Measurements from ENCODE around the gene DNAI7. TPM values are rescaled to one million over a fixed set of nuclear protein-coding genes. Genes with fewer than 3 reads are reported as not detected.

The DNAI7 gene
- total and polyA plus RNA-seq, 2 of the 8 experiments (the other 6 are each of a cell fraction or from before 2014, with no cell fraction given) = 0.12 to 0.28 TPM

DNA sequence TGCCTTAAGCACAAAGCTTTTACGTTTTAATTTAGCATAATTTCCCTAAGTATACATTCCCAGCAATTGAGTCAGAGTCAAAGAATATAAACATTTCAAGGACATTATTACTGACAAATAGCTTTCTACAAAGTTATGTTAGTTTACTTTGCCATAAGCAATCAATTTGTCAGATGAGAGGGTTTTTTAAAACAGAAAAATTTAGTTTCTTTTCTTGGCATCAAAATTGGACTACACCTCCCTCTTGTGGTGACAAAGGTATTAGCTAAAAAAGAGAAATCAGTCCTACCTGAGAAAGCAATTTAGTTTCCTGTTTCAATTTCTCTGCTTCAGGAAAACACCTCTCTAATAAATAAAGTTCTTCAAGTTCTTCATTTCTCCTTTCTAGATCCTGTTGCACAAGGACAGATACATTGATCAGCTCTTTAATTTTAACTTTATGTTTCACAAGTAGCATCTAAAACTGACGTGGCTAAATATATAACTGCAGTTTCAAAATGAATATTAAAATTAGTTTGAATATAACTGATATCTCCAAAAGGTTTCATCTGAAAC is 39.9 kb downstream of the DNAI7 start:
- Histone ChIP-seq H3K14ac (ENCODE audit: insufficient read length) (no peak overlapping the region), H2BK15ac (ENCODE audit: low read length) (no peak overlapping the region), H3K36me3 (ENCODE audit: control insufficient read depth in 2 of 4, insufficient read depth in 4 of 4, low read length in 3 of 4) (no peaks in the 10 kb centered on the region), H3K18ac (ENCODE audit: extremely low read depth, low read length) (no peak overlapping the region), H2AK5ac (ENCODE audit: low read depth, low read length) (no peak overlapping the region), H3K79me1 (ENCODE audit: low read depth, low read length) (no peaks in the 10 kb centered on the region), H2BK12ac (ENCODE audit: low read depth, low read length) (no peak overlapping the region), H4K91ac (replicated peaks; ENCODE audit: insufficient read length, low read length) (no peak overlapping the region), H3K23ac (ENCODE audit: insufficient read length) (no peak overlapping the region), H2BK120ac (replicated peaks; ENCODE audit: low read depth, low read length) (no peak overlapping the region), H3K23me2 (ENCODE audit: low read depth, low read length) (no peaks in the 10 kb centered on the region), H3K79me2 (ENCODE audit: control insufficient read depth in 1 of 2, insufficient read depth in 2 of 2, low read length in 2 of 2) (no peaks in the 10 kb centered on the region), H3K56ac (replicated peaks; ENCODE audit: insufficient read length, low read depth, low read length) (no peak overlapping the region), H4K5ac (ENCODE audit: insufficient read length, low read depth, low read length) (no peak overlapping the region), H3K4ac (replicated peaks; ENCODE audit: insufficient read length, low read depth, low read length) (no peak overlapping the region), H3K27me3 (replicated peaks in 1 of 4; ENCODE audit: control insufficient read depth in 3 of 4, extremely low read depth in 1 of 4, insufficient read depth in 3 of 4, low read length in 3 of 4) (no peaks in the 10 kb centered on the region), H2BK5ac (ENCODE audit: low read depth, low read length) (no peak overlapping the region), H3K9me3 (ENCODE audit: insufficient read depth in 2 of 2, low read depth in 1 of 2, low read length in 1 of 2) (no peaks in the 10 kb centered on the region), H3K4me3 (ENCODE audit: extremely low read depth in 1 of 4, insufficient read depth in 2 of 4, low read depth in 3 of 4, low read length in 4 of 4) (no peak overlapping the region), H2BK20ac (ENCODE audit: low read length) (no peak overlapping the region), H2AFZ (ENCODE audit: low read length) (no peak overlapping the region), H4K20me1 (replicated peaks in 1 of 2; ENCODE audit: control insufficient read depth in 1 of 2, insufficient read depth in 2 of 2, low read length in 2 of 2) (no peaks in the 10 kb centered on the region), H3K9ac (replicated peaks in 1 of 4; ENCODE audit: extremely low read depth in 1 of 4, low read depth in 3 of 4, low read length in 3 of 4) (no peak overlapping the region), H3K27ac (ENCODE audit: low read depth, low read length) (no peak overlapping the region), H4K8ac (ENCODE audit: extremely low read depth, insufficient read depth, low read length) (no peak overlapping the region), H3K4me1 (replicated peaks in 1 of 4; ENCODE audit: control insufficient read depth in 3 of 4, insufficient read depth in 4 of 4, low read length in 3 of 4) (peaks cover 0 to 9% (median 0%) of the 10 kb centered on the region in 4 experiments; a peak in 3 of 7 replicates), H3K4me2 (ENCODE audit: insufficient read depth in 1 of 2, low read depth in 2 of 2, low read length in 2 of 2) (no peak overlapping the region)
- POLR2A ChIA-PET (ENCODE audit: partially characterized antibody) = interaction anchor here (0.9 kb wide), 1 partner anchor 162 kb away, joined by 3 read pairs; no protein-coding TSS in a partner anchor
- WGBS, 2 experiments (ENCODE audit: extremely low coverage in 1 of 2, insufficient coverage in 1 of 2, insufficient read length in 1 of 2, insufficient replicate concordance in 2 of 2, low coverage in 1 of 2, low lambda C conversion rate in 2 of 2, missing lambda C conversion rate in 1 of 2) = 91% methylated on average over 2 of the region's 2 CpGs; no CpG with 5 or more reads in 1 of the 2 experiments
- DNase-seq (ENCODE audit: low read depth in 1 of 2, low spot score in 2 of 2) (no peak), FAIRE-seq (peak; percentile 75)
- CTCF ChIA-PET (ENCODE audit: partially characterized antibody) = interaction anchor here (0.7 to 4.0 kb wide), 30 partner anchors 7 to 302 kb away, joined by 3 to 24 read pairs (median 3); partner anchors contain the start of genes DNAI7 and ETFRF1
- TF ChIP-seq RAD21 (IDR thresholded peaks at IDR 0.05 in 1 of 2, conservative IDR thresholded peaks at IDR 0.05 in 1 of 2; ENCODE audit: low read depth in 2 of 2, low read length in 2 of 2) = peak; percentile 54 to 55
- TF ChIP-seq ZNF274 (IDR thresholded peaks at IDR 0.05; ENCODE audit: borderline replicate concordance, extremely low read depth, low read length) = no peak
- no peak for TF ChIP-seq TCF12 (IDR thresholded peaks at IDR 0.05; ENCODE audit: low read depth, low read length)
- TF ChIP-seq, protein P1, sequence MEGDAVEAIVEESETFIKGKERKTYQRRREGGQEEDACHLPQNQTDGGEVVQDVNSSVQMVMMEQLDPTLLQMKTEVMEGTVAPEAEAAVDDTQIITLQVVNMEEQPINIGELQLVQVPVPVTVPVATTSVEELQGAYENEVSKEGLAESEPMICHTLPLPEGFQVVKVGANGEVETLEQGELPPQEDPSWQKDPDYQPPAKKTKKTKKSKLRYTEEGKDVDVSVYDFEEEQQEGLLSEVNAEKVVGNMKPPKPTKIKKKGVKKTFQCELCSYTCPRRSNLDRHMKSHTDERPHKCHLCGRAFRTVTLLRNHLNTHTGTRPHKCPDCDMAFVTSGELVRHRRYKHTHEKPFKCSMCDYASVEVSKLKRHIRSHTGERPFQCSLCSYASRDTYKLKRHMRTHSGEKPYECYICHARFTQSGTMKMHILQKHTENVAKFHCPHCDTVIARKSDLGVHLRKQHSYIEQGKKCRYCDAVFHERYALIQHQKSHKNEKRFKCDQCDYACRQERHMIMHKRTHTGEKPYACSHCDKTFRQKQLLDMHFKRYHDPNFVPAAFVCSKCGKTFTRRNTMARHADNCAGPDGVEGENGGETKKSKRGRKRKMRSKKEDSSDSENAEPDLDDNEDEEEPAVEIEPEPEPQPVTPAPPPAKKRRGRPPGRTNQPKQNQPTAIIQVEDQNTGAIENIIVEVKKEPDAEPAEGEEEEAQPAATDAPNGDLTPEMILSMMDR (IDR thresholded peaks at IDR 0.05; ENCODE audit: control extremely low read depth in 1 of 3, insufficient read depth in 1 of 3, low read depth in 1 of 3, low read length in 3 of 3) = peak in 2 of 3 experiments; percentile 33 to 50; a peak in 2 of 4 replicates
- no peak for TF ChIP-seq HDAC2 (IDR thresholded peaks at IDR 0.05; ENCODE audit: borderline replicate concordance in 1 of 2, low read depth in 2 of 2, low read length in 2 of 2)
- TF ChIP-seq SUZ12 (IDR thresholded peaks at IDR 0.05; ENCODE audit: low read length) = no peak
- TF ChIP-seq ASH2L (IDR thresholded peaks at IDR 0.05; ENCODE audit: low read length) = no peak
